ENCODE results near the gene WDR86.

DNA sequence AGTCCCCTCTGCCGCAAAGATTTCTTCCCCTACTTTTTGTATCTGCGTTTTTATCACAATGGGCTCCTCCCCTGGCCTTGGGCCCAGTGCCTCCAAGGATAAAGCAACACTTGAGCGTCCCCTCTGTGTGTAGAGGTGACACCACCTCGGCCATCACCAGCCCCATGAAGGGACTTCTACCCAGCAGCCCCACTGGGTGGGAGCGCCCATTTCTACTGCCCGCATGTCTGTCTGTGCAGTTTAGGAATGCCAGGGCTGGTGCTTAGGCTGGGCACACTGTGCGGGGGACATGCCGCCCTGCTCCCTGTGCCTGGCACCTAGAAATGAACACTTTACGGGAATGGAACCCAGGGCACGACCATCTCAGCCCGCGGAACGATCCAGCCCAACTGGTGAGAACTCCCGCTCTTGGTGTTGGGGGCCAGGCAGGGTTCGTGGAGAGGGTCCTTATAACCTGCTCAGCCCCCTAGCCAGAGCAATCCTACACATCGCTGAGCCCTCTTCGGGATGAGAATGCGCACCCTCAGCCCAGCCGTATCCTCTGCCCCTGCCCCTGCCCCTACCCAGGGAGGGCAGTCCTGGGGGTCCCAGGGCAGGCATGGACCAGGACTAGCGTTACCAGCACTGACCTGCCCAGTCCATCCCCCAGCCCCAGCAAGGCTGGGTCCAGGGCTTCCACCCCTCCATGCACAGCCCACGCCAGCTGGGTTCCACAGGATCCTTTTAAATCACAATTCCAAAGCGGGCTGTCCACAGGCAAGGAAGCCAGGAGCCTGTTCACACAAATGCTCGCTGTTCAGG lies 17.3 kb upstream of the WDR86 start:
- no peak for TF ChIP-seq ESRRG (CRISPR knock-in tag; IDR thresholded peaks at IDR 0.05)
- TF ChIP-seq ZNF8 (CRISPR knock-in tag; IDR thresholded peaks at IDR 0.05) = no peak
- peak; percentile 74; the same call in 1 of the 2 replicates for TF ChIP-seq CSDC2 (CRISPR knock-in tag; IDR thresholded peaks at IDR 0.05)
- no peak for TF ChIP-seq ARNTL (CRISPR knock-in tag; IDR thresholded peaks at IDR 0.05; ENCODE audit: borderline replicate concordance, low read depth)
- TF ChIP-seq, protein P1, sequence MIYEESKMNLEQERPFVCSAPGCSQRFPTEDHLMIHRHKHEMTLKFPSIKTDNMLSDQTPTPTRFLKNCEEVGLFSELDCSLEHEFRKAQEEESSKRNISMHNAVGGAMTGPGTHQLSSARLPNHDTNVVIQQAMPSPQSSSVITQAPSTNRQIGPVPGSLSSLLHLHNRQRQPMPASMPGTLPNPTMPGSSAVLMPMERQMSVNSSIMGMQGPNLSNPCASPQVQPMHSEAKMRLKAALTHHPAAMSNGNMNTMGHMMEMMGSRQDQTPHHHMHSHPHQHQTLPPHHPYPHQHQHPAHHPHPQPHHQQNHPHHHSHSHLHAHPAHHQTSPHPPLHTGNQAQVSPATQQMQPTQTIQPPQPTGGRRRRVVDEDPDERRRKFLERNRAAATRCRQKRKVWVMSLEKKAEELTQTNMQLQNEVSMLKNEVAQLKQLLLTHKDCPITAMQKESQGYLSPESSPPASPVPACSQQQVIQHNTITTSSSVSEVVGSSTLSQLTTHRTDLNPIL (CRISPR knock-in tag; IDR thresholded peaks at IDR 0.05; ENCODE audit: low read depth) = no peak
- TF ChIP-seq, protein P2, sequence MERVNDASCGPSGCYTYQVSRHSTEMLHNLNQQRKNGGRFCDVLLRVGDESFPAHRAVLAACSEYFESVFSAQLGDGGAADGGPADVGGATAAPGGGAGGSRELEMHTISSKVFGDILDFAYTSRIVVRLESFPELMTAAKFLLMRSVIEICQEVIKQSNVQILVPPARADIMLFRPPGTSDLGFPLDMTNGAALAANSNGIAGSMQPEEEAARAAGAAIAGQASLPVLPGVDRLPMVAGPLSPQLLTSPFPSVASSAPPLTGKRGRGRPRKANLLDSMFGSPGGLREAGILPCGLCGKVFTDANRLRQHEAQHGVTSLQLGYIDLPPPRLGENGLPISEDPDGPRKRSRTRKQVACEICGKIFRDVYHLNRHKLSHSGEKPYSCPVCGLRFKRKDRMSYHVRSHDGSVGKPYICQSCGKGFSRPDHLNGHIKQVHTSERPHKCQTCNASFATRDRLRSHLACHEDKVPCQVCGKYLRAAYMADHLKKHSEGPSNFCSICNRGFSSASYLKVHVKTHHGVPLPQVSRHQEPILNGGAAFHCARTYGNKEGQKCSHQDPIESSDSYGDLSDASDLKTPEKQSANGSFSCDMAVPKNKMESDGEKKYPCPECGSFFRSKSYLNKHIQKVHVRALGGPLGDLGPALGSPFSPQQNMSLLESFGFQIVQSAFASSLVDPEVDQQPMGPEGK (CRISPR knock-in tag; IDR thresholded peaks at IDR 0.05; ENCODE audit: borderline replicate concordance) = no peak
- no peak for TF ChIP-seq OSR1 (CRISPR knock-in tag; IDR thresholded peaks at IDR 0.05)
- TF ChIP-seq, protein P3, sequence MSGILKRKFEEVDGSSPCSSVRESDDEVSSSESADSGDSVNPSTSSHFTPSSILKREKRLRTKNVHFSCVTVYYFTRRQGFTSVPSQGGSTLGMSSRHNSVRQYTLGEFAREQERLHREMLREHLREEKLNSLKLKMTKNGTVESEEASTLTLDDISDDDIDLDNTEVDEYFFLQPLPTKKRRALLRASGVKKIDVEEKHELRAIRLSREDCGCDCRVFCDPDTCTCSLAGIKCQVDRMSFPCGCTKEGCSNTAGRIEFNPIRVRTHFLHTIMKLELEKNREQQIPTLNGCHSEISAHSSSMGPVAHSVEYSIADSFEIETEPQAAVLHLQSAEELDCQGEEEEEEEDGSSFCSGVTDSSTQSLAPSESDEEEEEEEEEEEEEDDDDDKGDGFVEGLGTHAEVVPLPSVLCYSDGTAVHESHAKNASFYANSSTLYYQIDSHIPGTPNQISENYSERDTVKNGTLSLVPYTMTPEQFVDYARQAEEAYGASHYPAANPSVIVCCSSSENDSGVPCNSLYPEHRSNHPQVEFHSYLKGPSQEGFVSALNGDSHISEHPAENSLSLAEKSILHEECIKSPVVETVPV (CRISPR knock-in tag; IDR thresholded peaks at IDR 0.05) = 0 out of 2 replicates have a peak, but pooled peaks have one; percentile 9
- no peak; the same call in 1 of the 2 replicates for TF ChIP-seq ISL1 (CRISPR knock-in tag; IDR thresholded peaks at IDR 0.05)
- TF ChIP-seq TSHZ2 (CRISPR knock-in tag; IDR thresholded peaks at IDR 0.05) = no peak

All from SK-N-SH treated with all-trans-retinoic acid at 6 μM for 48 hours (cell line).